ENCODE data around the gene ZBTB26.

ZBTB26 gene, protein sequence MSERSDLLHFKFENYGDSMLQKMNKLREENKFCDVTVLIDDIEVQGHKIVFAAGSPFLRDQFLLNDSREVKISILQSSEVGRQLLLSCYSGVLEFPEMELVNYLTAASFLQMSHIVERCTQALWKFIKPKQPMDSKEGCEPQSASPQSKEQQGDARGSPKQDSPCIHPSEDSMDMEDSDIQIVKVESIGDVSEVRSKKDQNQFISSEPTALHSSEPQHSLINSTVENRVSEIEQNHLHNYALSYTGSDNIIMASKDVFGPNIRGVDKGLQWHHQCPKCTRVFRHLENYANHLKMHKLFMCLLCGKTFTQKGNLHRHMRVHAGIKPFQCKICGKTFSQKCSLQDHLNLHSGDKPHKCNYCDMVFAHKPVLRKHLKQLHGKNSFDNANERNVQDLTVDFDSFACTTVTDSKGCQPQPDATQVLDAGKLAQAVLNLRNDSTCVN

DNA sequence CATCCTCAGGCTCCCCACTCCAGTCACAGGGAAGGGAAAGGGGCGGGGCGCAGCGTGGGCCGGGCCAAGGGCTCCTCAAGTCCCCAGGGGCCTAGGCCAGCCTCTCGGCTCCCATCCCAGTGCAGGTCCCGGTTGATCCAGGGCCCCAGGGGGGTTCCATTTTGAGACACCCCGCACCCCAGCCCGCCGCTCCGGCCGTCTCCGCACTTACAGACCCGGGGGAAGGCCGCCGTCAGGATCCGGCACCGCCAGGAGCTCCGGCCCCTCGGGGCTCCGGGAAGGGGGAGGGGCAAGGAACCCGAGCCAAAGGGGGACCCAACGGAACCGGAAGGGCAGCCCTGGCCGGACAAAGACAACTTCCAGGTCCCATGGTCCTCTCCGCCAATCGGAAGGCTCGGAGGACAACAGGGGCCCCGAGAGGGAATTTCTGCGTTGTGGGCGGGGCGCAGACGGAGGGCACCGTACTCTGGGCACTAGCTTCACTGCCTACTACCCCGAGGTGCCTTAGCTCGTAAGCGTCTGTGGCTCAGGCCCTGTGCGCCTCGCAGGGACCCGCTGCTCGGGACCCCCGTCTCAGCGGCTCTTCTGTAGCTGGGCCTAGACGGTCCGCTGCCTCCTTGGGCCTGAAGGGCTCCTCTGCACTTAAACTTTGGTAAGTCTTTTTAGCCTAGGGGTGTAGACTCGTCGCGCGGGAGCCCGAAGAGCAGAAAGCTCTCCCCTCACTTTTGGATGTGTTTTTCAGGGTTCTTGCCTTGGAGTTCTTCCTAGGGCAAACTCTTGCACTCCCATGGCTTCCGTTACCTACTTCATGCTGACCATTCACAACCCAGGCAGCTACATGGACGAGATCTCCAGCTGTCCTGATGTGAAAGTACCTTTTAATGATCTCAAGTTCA, at the start of gene ZBTB26:
Gene ZBTB26, minus strand, starts transcription at position 287 of the 896 bp plus-strand sequence. CDS start 11,578 bp downstream, outside the sequence.
- peak; percentile 75 to 97 (median 94) for DNase-seq

DNA sequence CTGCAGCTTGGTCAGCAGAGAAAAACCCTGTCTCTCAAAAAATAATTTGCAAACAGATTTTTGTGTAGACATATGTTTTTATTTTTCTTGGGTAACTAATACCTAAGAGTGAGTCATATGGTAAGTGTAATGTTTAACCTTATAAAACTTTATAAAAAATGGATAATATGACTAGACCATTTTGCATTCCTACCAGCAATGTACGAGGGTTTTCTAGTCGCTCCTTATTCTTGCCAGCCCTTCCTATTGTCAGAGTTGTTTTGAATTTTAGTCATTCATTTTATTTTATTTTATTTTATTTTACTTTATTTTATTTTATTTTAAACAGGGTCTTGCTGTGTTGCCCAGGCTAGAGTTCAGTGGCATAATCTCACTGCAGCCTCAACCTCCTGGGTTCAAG, 47.3 kb upstream of the ZBTB26 start:
- DNase-seq: no peak

DNA sequence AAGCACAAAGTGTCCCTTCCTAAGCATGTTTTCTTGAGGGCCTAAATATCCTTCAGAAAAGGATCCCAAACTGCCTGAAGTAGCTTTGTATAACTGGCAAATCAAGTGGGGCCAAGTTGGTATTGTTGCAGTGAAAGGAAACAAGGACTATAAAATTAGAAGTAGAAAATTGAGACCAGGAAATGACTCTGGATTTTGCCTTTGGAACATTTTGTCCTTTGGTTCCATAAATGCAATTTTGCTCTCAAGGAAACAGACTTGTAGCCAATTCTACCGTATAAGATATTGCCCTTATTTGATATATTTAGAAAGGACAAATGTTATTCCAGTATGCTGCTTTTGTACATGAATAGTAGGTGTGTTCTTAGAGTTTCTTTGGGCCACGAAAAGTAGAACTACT, 43.9 kb upstream of the ZBTB26 start:
- DNase-seq: no peak

DNA sequence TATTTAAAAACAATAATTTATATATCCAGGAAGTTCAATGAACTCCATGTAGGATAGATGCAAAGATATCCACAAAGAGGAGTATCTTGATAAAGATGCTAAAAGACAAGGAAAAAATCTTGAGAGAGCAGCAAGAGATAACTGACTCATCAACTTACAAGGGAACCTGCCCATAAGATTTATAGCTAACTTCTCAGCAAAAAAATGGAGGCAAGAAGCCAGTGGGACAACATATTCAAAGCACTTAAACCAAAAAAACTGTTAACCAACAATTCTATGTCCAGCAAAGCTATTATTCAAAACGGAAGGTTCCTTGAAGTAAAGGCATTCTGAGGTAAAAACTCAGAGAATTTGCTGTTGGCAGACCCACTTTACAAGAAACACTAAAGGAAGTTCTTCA, 29.8 kb upstream of the ZBTB26 start:
- no peak for DNase-seq

DNA sequence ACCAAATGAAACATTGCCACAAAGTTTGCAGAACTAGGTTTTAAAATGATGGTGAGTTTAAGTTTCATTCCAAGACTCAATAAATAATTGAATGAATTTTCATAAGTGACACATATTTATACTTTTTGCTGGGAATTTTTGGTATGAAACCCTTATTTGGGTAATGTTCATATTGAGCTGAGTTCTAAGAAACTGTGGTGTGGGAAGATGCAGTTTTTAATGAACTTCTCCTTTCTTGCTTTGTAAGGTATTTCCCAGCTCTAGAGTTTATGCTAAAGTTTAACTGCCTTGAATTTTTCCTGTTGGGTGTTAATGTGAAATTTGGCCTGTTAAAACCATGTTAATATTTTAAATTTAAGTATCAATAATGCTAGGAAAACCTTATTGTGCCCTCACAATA, 24.6 kb upstream of the ZBTB26 start:
- no peak for DNase-seq

DNA sequence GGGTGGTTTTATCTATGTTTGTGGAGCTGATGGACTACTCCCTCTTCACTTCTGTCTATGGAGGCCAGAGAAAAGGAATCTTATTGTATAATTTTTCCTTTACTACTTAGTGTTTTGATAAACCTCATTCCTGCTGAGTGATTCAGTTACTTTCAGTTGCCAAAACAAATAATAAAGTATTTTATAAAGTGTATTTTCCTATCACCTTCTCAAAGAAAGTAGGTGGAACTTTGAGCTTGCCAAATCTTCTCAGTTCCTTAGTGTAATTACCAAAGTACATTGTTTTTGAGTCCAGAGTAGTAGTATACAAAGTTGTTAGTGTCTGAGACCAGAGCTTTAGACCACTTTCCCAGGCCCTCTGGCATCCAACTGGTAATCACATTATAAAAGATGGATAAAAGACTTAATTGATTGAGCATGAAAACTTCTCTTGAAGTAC, 23.0 kb upstream of the ZBTB26 start:
- DNase-seq: no peak

DNA sequence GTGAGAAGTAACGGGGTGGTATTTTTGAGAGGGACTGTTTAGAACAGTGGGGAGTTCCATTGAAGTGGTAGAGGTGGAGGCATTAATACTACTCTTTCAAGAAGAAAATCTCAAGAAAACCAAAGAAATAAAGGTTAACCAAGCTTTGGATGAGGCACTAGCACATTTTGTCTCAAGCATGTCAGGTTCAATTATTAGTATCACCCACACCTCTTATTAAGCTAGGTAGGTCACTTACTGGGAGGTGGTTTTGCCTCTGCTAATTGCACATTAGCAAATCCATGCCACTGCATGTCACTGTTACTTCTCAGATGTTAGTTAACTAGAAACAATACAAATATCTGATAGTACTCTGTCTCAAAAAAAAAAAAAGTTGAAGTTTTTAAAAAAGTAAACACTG, 19.7 kb upstream of the ZBTB26 start:
- no peak for DNase-seq

DNA sequence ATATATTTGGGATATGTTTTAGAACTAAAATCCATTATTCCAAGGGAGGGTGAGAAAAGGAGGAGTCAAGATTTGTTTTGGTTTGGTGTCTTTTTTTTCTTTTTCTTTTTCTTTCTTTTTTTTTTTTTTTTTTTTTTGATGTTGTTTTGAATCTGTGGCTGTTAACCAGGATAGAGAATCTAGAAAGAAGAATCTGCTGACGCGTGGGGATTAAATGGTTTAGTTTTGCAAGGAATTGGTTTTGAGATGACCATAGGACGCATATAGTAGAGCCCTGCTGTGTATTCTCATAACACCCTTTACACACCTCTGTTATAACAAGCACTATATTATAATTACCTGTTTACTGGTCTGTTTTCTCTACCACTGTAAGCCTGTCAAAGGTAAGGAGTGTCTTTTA, 19.0 kb upstream of the ZBTB26 start:
- no peak for DNase-seq

DNA sequence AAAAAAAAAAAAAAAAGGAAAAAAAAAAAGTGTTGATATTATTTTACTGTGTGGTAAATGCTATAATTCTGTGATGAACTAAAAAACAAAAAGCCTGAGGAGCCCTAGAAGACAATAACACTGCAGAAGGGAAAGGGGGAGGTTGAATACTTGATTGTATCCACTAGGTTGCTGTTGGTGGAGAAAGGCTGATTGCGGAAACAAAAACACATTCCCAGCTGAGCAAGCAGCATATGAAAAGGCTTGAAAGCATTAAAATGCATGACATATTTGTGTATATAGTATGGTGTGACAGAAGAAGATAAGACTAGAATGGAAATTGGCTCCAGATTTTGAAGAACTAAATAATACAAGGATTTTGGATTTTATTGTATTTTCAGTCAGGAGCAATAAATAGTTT, 18.4 kb upstream of the ZBTB26 start:
- DNase-seq: no peak

DNA sequence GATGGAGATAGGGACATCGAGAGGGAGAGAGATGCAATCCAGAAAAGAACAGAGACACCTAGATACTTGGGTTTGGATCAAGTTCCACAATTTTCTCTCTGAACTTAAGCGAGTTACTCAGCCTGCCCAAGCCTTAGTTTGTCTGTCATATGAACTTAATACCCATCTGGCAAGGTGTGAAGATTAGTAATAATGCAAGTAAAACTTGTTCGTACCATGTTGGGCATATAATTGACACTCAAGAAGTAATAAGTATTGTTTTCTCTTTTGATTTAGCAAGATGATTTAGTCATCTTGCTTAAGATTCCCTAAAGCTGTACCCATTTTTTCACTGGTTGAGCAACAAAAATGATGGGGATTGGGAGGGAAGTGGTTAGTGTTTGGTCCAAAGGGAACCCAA, 17.0 kb upstream of the ZBTB26 start:
- DNase-seq: no peak

DNA sequence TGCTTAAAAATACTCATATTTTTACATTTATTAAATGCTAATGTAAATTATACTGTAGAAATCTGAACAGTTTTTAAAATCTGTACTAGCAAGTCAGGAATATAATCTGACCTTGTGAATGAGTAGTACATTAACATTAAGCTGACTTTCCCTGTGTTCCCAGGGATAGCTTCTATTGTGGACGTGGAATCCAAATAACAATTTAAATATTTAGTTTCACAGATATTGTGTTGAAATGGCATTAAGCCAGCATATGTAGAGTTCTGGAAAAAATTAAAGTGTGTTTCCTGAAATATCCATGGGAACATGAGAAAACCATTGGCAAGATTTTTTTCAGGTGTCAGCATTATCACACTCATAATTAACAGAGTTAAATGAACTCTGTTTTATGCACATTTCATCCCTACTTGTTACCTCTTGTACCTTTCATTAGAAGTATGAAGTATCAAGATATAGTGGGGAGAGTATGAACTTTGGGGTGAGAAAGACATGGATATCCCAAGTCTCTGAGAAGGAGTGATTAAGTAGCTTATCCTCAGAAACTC, 15.2 kb upstream of the ZBTB26 start:
- no peak for DNase-seq

DNA sequence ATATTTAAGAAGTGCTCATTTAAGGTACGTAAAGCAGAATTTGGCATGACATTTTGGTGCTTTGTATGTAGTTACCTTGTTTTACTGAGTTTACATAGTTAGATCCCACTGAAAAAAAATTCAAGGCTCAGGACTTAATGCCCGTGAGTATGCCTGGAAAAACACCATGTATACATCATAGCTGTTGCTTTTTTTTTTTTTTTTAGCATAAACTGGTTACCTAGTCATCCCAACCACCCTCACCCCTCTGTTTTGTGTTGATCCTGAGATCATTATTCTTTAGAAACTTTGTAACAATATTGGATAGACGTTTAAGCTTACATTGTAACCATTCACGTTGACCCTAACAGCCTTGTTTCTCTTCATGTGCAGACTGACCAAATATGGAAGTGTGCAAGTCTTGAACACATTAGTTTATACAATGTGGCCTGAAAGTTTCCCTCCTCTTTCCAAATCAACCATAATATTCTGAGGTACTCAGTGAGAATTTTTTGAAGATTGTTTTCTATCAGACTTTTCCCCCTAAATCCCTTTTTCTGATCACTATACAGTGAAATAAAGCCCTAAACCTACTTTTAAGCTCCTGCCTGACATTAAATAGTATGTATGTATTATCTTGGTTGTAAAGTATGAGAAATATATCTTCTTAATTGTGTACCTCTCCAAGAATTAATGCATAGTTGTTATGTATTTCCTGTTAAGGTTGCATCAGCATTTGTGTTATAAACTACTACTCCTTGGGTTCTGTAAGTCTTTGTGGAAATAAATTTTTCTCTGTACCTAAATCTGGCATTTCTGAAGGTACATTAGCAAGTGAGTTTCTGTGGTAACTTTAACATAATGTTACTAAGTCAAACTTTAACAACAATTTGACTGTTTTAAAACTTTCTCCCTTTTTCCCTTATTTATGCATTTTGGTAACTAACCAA, 13.9 kb upstream of the ZBTB26 start:
- DNase-seq: no peak

DNA sequence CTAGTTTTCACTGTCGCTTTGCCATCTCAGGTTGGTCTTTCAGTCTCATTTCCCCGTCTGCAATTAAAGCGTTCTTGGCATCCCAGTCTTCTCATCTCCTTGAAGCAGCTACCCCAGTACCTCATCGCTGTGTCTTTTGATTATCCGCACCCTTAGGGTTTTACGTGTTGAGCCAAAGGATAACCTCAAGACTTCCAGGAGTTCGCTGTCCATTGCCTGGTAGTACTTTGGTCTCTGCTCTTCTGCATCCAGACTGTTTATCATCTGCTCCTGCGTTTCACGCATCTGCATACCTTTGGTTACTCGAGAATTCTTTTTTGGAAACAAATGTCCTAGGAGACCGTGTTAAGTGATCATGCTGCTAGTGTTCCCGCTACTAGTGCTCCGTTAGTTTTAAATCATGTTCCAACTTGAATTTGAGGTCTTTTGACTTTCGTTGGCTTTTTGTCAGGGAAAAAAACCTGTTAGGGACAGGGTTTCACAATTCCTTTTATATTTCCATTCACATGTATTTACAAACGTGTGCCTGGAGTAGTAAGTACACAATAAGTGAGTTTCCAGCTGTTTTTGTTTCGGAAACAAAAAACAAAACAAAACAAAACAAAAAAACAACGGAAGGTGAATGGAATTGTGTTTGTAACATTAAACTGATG, 10.4 kb upstream of the ZBTB26 start:
- peak in 2 of 51 donors; percentile 43 to 44 for DNase-seq

DNA sequence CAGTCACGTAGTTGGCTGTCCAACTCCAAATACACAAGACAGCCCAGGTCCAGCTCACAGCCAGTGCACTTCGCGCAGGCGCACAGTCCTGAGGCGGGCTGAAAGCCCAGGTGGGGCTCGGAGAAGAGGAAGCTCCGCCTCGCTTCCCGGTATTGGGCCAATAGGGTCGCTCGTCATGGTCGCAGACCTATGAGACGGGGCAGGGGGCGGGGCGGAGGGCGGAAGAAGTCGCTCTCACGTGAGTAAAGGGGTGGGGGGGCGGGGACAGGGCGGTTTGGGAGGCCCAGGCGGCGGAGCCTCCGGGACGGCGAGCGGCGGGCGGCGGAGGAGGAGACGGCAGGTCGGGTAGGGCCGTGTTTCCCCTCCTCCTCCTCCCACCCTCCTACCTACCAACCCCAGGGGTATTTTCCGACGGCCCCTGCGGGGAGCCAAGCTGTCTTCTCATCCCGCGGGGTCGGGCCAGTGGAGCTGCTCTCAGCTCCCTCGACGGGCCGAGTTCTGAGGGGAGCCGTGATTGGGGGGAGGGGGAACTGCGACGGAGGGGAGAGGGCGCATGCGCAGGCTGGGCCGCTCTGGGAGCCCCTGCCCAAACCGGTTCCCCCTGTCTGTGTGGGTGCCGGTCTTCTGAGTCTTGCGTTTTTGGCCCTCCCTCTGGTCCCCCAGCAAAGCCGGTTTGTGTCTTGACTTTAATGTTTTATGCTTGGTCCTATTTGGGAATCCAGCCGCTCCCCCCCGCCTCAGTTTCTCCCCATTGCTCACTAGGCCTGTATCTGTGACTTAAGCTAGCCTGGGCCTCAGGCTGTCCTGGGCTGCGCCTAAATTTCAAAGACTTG, 9.7 kb upstream of the ZBTB26 start, which contains the start of gene RABGAP1:
Gene RABGAP1, plus strand, starts transcription at position 272 of the 833 bp plus-strand sequence. CDS start 16,040 bp downstream, outside the sequence.
- peak; percentile 80 to 99 (median 96) for DNase-seq

DNA sequence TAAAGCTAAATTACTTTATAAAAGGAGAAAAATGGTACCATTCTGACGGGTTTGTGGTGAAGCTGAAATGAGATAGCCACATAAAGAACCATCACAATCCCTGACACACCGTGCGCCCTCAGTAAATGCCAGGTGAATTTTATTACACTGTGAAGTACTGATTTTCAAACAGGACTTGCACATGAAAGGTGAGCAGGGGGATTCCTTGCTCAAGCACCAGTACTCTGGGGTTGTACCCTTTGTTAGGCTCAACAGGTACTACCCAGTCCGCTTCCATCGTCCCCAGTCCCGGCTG, 9.1 kb upstream of the ZBTB26 start:
- DNase-seq: no peak

DNA sequence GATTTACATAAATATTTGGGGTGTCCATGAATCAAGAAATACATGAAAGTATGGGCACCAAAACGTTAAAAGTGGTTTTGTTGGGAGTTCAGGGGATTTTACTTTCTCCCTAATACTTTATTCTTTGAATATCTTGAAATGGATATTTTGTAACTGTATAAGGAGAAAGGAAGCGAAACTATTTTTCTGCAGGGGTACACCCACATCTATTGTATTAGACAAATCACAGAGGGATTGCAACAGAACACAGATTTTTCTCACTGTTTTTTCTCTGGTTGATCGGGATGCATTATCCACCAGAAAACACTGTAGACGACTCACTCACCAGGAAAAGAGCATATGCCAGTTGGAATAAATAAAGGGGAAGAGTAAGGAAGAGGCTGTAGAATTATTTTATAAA, 8.3 kb upstream of the ZBTB26 start:
- no peak for DNase-seq

DNA sequence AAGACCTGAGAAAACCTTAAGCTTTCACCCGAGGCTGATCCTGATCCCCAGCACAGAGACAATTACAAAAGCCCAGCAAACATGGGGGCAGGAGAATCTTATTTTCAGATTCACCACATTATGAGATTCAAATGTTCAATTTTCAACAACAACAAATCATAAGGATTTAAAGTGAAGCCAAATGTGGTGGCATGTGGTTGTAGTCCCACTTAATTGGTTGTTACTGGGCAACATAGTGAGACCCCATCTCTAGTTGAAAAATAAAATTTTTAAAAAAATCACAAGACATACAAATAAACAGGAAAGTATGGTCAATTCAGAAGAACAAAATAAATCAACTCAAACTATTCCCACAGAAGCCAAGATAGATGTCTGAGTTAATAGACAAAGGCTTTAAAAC, 5.6 kb upstream of the ZBTB26 start:
- DNase-seq: no peak

DNA sequence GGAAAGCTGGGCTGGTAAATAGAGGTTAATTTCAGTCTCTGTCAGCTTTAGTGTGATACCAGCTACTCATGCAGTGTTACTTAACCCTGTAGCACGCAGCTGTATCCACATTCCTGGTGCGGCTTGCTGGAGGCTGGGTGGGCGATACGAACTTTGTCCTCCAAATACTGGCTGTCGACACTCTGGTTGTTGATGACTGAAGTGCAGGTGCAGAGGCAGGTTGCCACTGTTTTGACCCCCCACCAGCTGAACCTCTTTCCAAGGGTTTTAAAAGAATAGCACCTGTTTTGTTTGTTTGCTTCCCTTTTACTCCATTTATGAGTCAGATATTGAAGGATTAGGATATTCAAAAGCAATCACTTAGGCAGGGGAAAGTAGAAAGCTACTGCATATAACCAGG, 5.2 kb upstream of the ZBTB26 start:
- DNase-seq: no peak

DNA sequence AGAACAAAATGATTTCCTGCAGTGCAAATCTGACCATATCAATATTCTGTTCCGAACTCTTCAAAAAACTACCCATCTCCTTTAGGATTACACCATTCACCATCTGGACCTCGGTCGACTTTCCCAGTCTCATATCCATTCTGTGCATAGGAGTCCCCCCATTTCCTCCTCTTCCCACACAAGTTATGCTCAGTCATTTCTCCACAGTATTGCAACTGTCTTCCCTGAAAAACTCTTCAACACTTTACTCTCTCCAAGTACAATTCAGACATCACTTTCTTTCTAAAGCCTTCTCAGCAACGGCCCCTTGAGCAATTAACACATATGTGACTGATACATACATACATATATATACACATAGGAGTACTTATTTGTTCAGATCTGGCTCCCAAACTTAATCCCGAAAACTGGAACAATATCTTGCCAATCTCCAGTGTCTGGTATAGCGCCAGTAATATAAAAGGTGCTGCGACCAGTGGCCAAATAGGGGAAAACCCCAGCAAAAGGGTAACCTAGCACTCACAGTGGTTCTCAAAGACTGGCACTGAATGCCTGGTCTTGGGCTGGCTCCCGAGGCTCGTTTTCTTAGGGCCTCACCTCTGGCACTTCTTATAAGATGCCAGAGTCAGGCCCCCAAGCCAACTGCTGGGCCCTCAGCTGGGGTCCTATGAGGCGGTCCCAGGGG, 629 bp downstream of the ZBTB26 start:
- peak in 1 of 51 donors; percentile 27 for DNase-seq

Measured in hypothalamus (tissue), 51 donors.